ENCODE measurements around the gene LMAN2. TPM values are rescaled to one million over a fixed set of nuclear protein-coding genes. Genes with fewer than 3 reads are reported as not detected.

LMAN2 gene
- polyA plus RNA-seq, 3 donors: 148 to 275 (median 259) TPM

- no peak for DNase-seq
- Mint-ChIP-seq H3K27ac (peak overlapping the region; percentile 80 to 96 (median 94)), H3K9me3 (peaks cover 3 to 12% (median 7%) of the 10 kb centered on the region in 7 donors), H3K4me3 (peak overlapping the region; percentile 89 to 95), H3K4me1 (peaks cover 90% of the 10 kb centered on the region), H3K36me3 (peaks cover 13 to 24% of the 10 kb centered on the region in 2 donors), H3K27me3 (ENCODE audit: low read depth in 3 of 3) (peaks cover 0 to 5% (median 3%) of the 10 kb centered on the region in 3 donors)
- peaks cover 51% of the 10 kb centered on the region for H4K20me1 ChIP-seq (ENCODE audit: insufficient read depth, low read length)
- peaks cover 92 to 100% of the 10 kb centered on the region in 2 donors for H3K4me1 ChIP-seq (ENCODE audit: control insufficient read depth in 1 of 2, insufficient read depth in 2 of 2, low read length in 2 of 2)
- peak overlapping the region; percentile 58 to 87 for H3K27ac ChIP-seq (ENCODE audit: low read depth in 1 of 2, low read length in 2 of 2)
- H3K79me2 ChIP-seq (ENCODE audit: insufficient read depth, low read length): peaks cover 55% of the 10 kb centered on the region
- H3K4me2 ChIP-seq (replicated peaks; ENCODE audit: extremely low read depth, low read length, poor library complexity, severe bottlenecking): peak overlapping the region; percentile 96
- H3K9me3 ChIP-seq (replicated peaks in 1 of 2; ENCODE audit: control insufficient read depth in 1 of 2, insufficient read depth in 1 of 2, low read length in 2 of 2): peaks cover 0 to 7% of the 10 kb centered on the region in 2 donors
- peak overlapping the region; percentile 81 for H3K9ac ChIP-seq (ENCODE audit: insufficient read depth, low read length, poor library complexity, severe bottlenecking)
- intact Hi-C loops (cut with micrococcal nuclease): no loop called here
- 0% methylated on average over 5 of the region's 5 CpGs for WGBS (ENCODE audit: insufficient coverage)
- peak overlapping the region; percentile 65 for H2AFZ ChIP-seq (ENCODE audit: insufficient read depth, low read depth, low read length, poor library complexity, severe bottlenecking)
- peak overlapping the region; percentile 61 to 96 (median 84) for H3K4me3 ChIP-seq (replicated peaks in 1 of 3; ENCODE audit: low read depth in 2 of 3, low read length in 3 of 3)
- no peaks in the 10 kb centered on the region for H3K27me3 ChIP-seq (ENCODE audit: control insufficient read depth in 2 of 2, insufficient read depth in 2 of 2, low read length in 2 of 2)
- TF ChIP-seq, protein P1, sequence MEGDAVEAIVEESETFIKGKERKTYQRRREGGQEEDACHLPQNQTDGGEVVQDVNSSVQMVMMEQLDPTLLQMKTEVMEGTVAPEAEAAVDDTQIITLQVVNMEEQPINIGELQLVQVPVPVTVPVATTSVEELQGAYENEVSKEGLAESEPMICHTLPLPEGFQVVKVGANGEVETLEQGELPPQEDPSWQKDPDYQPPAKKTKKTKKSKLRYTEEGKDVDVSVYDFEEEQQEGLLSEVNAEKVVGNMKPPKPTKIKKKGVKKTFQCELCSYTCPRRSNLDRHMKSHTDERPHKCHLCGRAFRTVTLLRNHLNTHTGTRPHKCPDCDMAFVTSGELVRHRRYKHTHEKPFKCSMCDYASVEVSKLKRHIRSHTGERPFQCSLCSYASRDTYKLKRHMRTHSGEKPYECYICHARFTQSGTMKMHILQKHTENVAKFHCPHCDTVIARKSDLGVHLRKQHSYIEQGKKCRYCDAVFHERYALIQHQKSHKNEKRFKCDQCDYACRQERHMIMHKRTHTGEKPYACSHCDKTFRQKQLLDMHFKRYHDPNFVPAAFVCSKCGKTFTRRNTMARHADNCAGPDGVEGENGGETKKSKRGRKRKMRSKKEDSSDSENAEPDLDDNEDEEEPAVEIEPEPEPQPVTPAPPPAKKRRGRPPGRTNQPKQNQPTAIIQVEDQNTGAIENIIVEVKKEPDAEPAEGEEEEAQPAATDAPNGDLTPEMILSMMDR (IDR thresholded peaks at IDR 0.05): no peak
- peaks cover 2 to 6% of the 10 kb centered on the region in 2 donors for H3K36me3 ChIP-seq (replicated peaks in 1 of 2; ENCODE audit: control insufficient read depth in 1 of 2, insufficient read depth in 2 of 2, low read length in 2 of 2)
Measured at GRCh38 chr5:177358370-177358819, 6.9 kb upstream of the LMAN2 start.

GRCh38 chr5:177357459-177358351 lies 6.2 kb upstream of the LMAN2 start, which contains the start of gene RGS14:
TSS of gene RGS14 (plus strand) at chr5:177357924. CDS start at chr5:177358025, 101 bp downstream.
- TF ChIP-seq, protein P1 (IDR thresholded peaks at IDR 0.05): no peak
- peaks cover 3 to 11% (median 7%) of the 10 kb centered on the region in 7 donors for H3K9me3 Mint-ChIP-seq
- H3K27me3 Mint-ChIP-seq (ENCODE audit: low read depth in 3 of 3): peaks cover 0 to 5% (median 1%) of the 10 kb centered on the region in 3 donors
- peak within 1 kb of the TSS; percentile 86 to 96 (median 94) for H3K27ac Mint-ChIP-seq
- Histone ChIP-seq H3K79me2 (ENCODE audit: insufficient read depth, low read length) (peaks cover 48% of the 10 kb centered on the region), H3K27ac (ENCODE audit: low read depth in 1 of 2, low read length in 2 of 2) (peak within 1 kb of the TSS; percentile 58 to 87), H3K36me3 (replicated peaks in 1 of 2; ENCODE audit: control insufficient read depth in 1 of 2, insufficient read depth in 2 of 2, low read length in 2 of 2) (peaks cover 2 to 6% of the 10 kb centered on the region in 2 donors), H3K9me3 (replicated peaks in 1 of 2; ENCODE audit: control insufficient read depth in 1 of 2, insufficient read depth in 1 of 2, low read length in 2 of 2) (peaks cover 0 to 7% of the 10 kb centered on the region in 2 donors), H3K4me3 (replicated peaks in 1 of 3; ENCODE audit: low read depth in 2 of 3, low read length in 3 of 3) (peak within 1 kb of the TSS; percentile 61 to 96 (median 84)), H3K4me2 (replicated peaks; ENCODE audit: extremely low read depth, low read length, poor library complexity, severe bottlenecking) (peak within 1 kb of the TSS; percentile 96), H3K4me1 (ENCODE audit: control insufficient read depth in 1 of 2, insufficient read depth in 2 of 2, low read length in 2 of 2) (peaks cover 94 to 100% of the 10 kb centered on the region in 2 donors), H4K20me1 (ENCODE audit: insufficient read depth, low read length) (peaks cover 44% of the 10 kb centered on the region), H2AFZ (ENCODE audit: insufficient read depth, low read depth, low read length, poor library complexity, severe bottlenecking) (peak within 1 kb of the TSS; percentile 65), H3K9ac (ENCODE audit: insufficient read depth, low read length, poor library complexity, severe bottlenecking) (peak within 1 kb of the TSS; percentile 81), H3K27me3 (ENCODE audit: control insufficient read depth in 2 of 2, insufficient read depth in 2 of 2, low read length in 2 of 2) (no peaks in the 10 kb centered on the region)
- under 1% methylated on average over 34 of the region's 37 CpGs for WGBS (ENCODE audit: insufficient coverage)
- DNase-seq: peak; percentile 82 to 90 (median 87)
- intact Hi-C loops (cut with micrococcal nuclease): no loop called here
- H3K4me3 Mint-ChIP-seq: peak within 1 kb of the TSS; percentile 89 to 95
- peaks cover 13 to 24% of the 10 kb centered on the region in 2 donors for H3K36me3 Mint-ChIP-seq
- peaks cover 91% of the 10 kb centered on the region for H3K4me1 Mint-ChIP-seq
